ENCODE results near the gene HNRNPUL2.
"Not testable (repeated sequence)": the region's sequence is repeated elsewhere in the genome, so short reads cannot be mapped to it uniquely, and the experiment has no call there.

DNA sequence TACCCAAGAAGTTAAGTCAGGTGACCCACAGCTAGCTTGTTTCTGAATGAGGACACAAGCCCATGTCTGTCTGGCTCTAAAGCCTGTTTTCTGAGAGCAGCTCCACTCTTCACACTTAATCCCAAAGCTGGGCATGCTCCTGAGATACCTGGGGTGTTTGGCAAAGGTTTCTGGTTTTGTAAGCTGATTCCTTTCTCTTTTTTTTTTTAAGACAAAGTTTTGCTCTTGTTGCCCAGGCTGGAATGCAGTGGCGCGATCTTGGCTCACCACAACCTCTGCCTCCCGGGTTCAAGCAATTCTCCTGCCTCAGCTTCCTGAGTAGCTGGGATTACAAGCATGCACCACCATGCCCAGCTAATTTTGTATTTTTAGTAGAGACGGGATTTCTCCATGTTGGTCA is 33.6 kb downstream of the HNRNPUL2 start:
- TF ChIP-seq, protein P1, sequence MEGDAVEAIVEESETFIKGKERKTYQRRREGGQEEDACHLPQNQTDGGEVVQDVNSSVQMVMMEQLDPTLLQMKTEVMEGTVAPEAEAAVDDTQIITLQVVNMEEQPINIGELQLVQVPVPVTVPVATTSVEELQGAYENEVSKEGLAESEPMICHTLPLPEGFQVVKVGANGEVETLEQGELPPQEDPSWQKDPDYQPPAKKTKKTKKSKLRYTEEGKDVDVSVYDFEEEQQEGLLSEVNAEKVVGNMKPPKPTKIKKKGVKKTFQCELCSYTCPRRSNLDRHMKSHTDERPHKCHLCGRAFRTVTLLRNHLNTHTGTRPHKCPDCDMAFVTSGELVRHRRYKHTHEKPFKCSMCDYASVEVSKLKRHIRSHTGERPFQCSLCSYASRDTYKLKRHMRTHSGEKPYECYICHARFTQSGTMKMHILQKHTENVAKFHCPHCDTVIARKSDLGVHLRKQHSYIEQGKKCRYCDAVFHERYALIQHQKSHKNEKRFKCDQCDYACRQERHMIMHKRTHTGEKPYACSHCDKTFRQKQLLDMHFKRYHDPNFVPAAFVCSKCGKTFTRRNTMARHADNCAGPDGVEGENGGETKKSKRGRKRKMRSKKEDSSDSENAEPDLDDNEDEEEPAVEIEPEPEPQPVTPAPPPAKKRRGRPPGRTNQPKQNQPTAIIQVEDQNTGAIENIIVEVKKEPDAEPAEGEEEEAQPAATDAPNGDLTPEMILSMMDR (IDR thresholded peaks at IDR 0.05 in 8 of 11, conservative IDR thresholded peaks at IDR 0.05 in 3 of 11), result not testable (repeated sequence)
- TF ChIP-seq POLR2AphosphoS5, POLR2A (IDR thresholded peaks at IDR 0.05): not testable (repeated sequence)

All from spleen (tissue), 7 donors.